HepG2 (cell line): ENCODE data around the gene CD200. TPM values are rescaled to one million over a fixed set of nuclear protein-coding genes. Genes with fewer than 3 reads are reported as not detected.

Experiments
- ATAC-seq: fragments of 200-7000 bp; cut with Tn5 transposase; 3 replicates; pipeline ENCODE4 v1.9.1; 2020; ENCODE audit warnings: mild to moderate bottlenecking, moderate library complexity
- BruUV-seq: library from RNA; stranded (reverse); fragments of 400-500 nt; replicated peaks from 2 replicates; lab custom pipeline; 2021; lab: Mats Ljungman, UMichigan
- CTCF ChIA-PET: fragments of 300-600 bp; formaldehyde crosslinking; extraction: SDS; loops from one replicate; lab custom pipeline; 2021; ENCODE audit warnings: low total read pairs, inconsistent platforms, low intra/inter-chr PET ratio; lab: Yijun Ruan, JAX
- POLR2A ChIA-PET: fragments of 350-600 bp; sonication (Branson Sonifier 250); formaldehyde crosslinking; loops from one replicate; lab custom pipeline; 2020; ENCODE audit warnings: antibody characterized with exemption, inconsistent platforms; lab: Yijun Ruan, JAX
- DNase-seq: peaks from one replicate; pipeline ENCODE4 v3.0.0-alpha.2; 2015; ENCODE audit warnings: low spot score
- FAIRE-seq: peaks from 3 replicates; lab custom pipeline; 2011; peaks lifted over from hg19 to GRCh38; lab: Jason Lieb, UNC
- H2AFZ ChIP-seq: one replicate; pipeline ENCODE4 v1.6.1; 2011; ENCODE audit warnings: low read length, inconsistent platforms
- H3K27ac ChIP-seq: fragments of 300-600 bp; 3 replicates; pipeline ENCODE4 v1.8.0; 2011; ENCODE audit warnings: mixed run types, mild to moderate bottlenecking, mixed read lengths, low read length, inconsistent platforms; ENCODE audit not compliant: insufficient read depth; ENCODE audit errors: extremely low read length
- H3K27me3 ChIP-seq, 2 experiments: fragments of 200-600 bp in 1 of 2; 2 replicates in 1 of 2; 3 replicates in 1 of 2; pipeline versions ENCODE4 v1.6.0 to v1.8.0; 2011; ENCODE audit warnings: low read length in 2 of 2, mild to moderate bottlenecking in 2 of 2, moderate library complexity in 2 of 2, inconsistent platforms in 1 of 2; ENCODE audit not compliant: insufficient read depth in 2 of 2, control insufficient read depth in 1 of 2
- H3K36me3 ChIP-seq, 2 experiments: fragments of 200-600 bp in 1 of 2; replicated peaks in 1 of 2; 2 replicates in 1 of 2; 3 replicates in 1 of 2; pipeline versions ENCODE4 v1.5.1 to v1.8.0; 2011; ENCODE audit warnings: low read length in 2 of 2, inconsistent platforms in 1 of 2; ENCODE audit not compliant: insufficient read depth in 2 of 2, control insufficient read depth in 1 of 2
- H3K4me1 ChIP-seq: 2 replicates; pipeline ENCODE4 v1.5.1; 2012; ENCODE audit warnings: low read length, inconsistent platforms; ENCODE audit not compliant: insufficient read depth
- H3K4me2 ChIP-seq: 2 replicates; pipeline ENCODE4 v1.6.0; 2011; ENCODE audit warnings: low read depth, low read length, inconsistent platforms
- H3K4me3 ChIP-seq, 3 experiments: fragments of 200-600 bp in 1 of 3; sonication (generic), shearing (Covaris generic) in 1 of 3; replicated peaks in 1 of 3; 2 replicates each; pipeline ENCODE4 v1.5.1; 2011 to 2016; ENCODE audit warnings: low read length in 3 of 3, inconsistent platforms in 2 of 3, low read depth in 2 of 3, mild to moderate bottlenecking in 2 of 3, control low read depth in 1 of 3, mixed read lengths in 1 of 3; ENCODE audit not compliant: insufficient read depth in 1 of 3
- H3K79me2 ChIP-seq: one replicate; pipeline ENCODE4 v1.6.1; 2011; ENCODE audit warnings: low read length, inconsistent platforms; ENCODE audit not compliant: insufficient read depth
- H3K9ac ChIP-seq: 2 replicates; pipeline ENCODE4 v1.6.0; 2011; ENCODE audit warnings: mild to moderate bottlenecking, low read depth, low read length, inconsistent platforms; ENCODE audit not compliant: insufficient read depth
- H3K9me3 ChIP-seq: 2 replicates; pipeline ENCODE4 v1.5.1; 2012; ENCODE audit warnings: mild to moderate bottlenecking, low read length
- H4K20me1 ChIP-seq: 2 replicates; pipeline ENCODE4 v1.6.0; 2011; ENCODE audit warnings: inconsistent platforms, mild to moderate bottlenecking, low read length, moderate library complexity; ENCODE audit not compliant: insufficient read depth
- GATAD1 ChIP-seq: IDR thresholded peaks from 2 replicates; pipeline ENCODE4 v1.6.1; 2016; ENCODE audit warnings: missing genetic modification reagents, missing compliant biosample characterization
- HNRNPLL ChIP-seq: fragments of 200-400 bp; formaldehyde crosslinking; IDR thresholded peaks from 2 replicates; pipeline ENCODE4 v1.6.1; 2017; ENCODE audit warnings: mild to moderate bottlenecking, low read depth, low read length; ENCODE audit not compliant: poor library complexity, severe bottlenecking
- KLF12 ChIP-seq: sonication (generic); formaldehyde crosslinking; IDR thresholded peaks from 2 replicates; pipeline ENCODE4 v1.4.0; 2020; ENCODE audit warnings: missing genetic modification reagents, borderline replicate concordance
- NR2F6 ChIP-seq, 2 experiments: IDR thresholded peaks; 2 replicates each; pipeline ENCODE4 v1.6.1; 2016; ENCODE audit warnings: antibody characterized with exemption in 1 of 2, mild to moderate bottlenecking in 1 of 2
- PAF1 ChIP-seq: IDR thresholded peaks from 2 replicates; pipeline ENCODE4 v1.6.1; 2016; ENCODE audit warnings: missing genetic modification reagents, missing compliant biosample characterization
- SCMH1 ChIP-seq: sonication (generic); formaldehyde crosslinking; IDR thresholded peaks from 2 replicates; pipeline ENCODE4 v1.9.0; 2021; ENCODE audit warnings: missing genetic modification reagents, mild to moderate bottlenecking, borderline replicate concordance
- SNAI1 ChIP-seq: sonication (generic); formaldehyde crosslinking; IDR thresholded peaks from 2 replicates; pipeline ENCODE4 v1.5.0; 2020; ENCODE audit warnings: mild to moderate bottlenecking, missing genetic modification reagents, borderline replicate concordance
- TCF7 ChIP-seq: sonication (generic); IDR thresholded peaks from 2 replicates; pipeline ENCODE4 v1.6.1; 2016; ENCODE audit warnings: antibody characterized with exemption, low read depth
- ZKSCAN1 ChIP-seq: fragments of 150-350 bp; IDR thresholded peaks from 2 replicates; pipeline ENCODE4 v1.6.1; 2014; ENCODE audit warnings: low read length
- ZNF326 ChIP-seq: sonication (generic); formaldehyde crosslinking; IDR thresholded peaks from 2 replicates; pipeline ENCODE4 v1.4.0; 2020; ENCODE audit warnings: missing genetic modification reagents, borderline replicate concordance
- ZNF343 ChIP-seq: sonication (generic); formaldehyde crosslinking; IDR thresholded peaks from 2 replicates; pipeline ENCODE4 v1.4.0; 2020; ENCODE audit warnings: mild to moderate bottlenecking, missing genetic modification reagents
- ZNF432 ChIP-seq: sonication (generic); formaldehyde crosslinking; IDR thresholded peaks from 2 replicates; pipeline ENCODE4 v1.5.0; 2020; ENCODE audit warnings: missing genetic modification reagents, mild to moderate bottlenecking, borderline replicate concordance
- ZNF567 ChIP-seq: sonication (generic); formaldehyde crosslinking; IDR thresholded peaks from 2 replicates; pipeline ENCODE4 v1.8.1; 2023; ENCODE audit warnings: mild to moderate bottlenecking, missing genetic modification reagents, borderline replicate concordance
- ZNF598 ChIP-seq: sonication (generic); formaldehyde crosslinking; IDR thresholded peaks from 2 replicates; pipeline ENCODE4 v1.5.1; 2020; ENCODE audit warnings: mild to moderate bottlenecking, missing genetic modification reagents, borderline replicate concordance
- ZNF75D ChIP-seq: sonication (generic); formaldehyde crosslinking; IDR thresholded peaks from 2 replicates; pipeline ENCODE4 v1.8.1; 2023; ENCODE audit warnings: missing genetic modification reagents, mild to moderate bottlenecking, borderline replicate concordance
- ZSCAN29 ChIP-seq: sonication (generic); formaldehyde crosslinking; conservative IDR thresholded peaks from 2 replicates; pipeline ENCODE4 v1.4.0; 2020; ENCODE audit warnings: mild to moderate bottlenecking, missing genetic modification reagents
- WGBS: methylation state at CpG from one replicate; pipeline ENCODE4 v1.1.6; 2017; ENCODE audit warnings: low lambda C conversion rate; 5-methylcytosine and 5-hydroxymethylcytosine counted together
- in situ Hi-C: cut with HindIII; loops from 2 replicates; pipeline ENCODE4 v1.10.0; 2017; ENCODE audit warnings: low pct_unique_long_range_greater_than_20kb; ENCODE audit not compliant: extremely low pct_ligation_motif_present
- intact Hi-C: fragments of 100-400 bp; cut with micrococcal nuclease; formaldehyde crosslinking; loops from one replicate; pipeline ENCODE4 v1.10.0; 2022; ENCODE audit not compliant: unreplicated experiment
- polyA plus RNA-seq, 8 experiments: library from polyadenylated mRNA; depleted of rRNA in 3 of 8; stranded (reverse) in 7 of 8; unstranded in 1 of 8; fragments of >200 nt; fragmentation: Illumina TruSeq in 4 of 8; extraction: Trizol in 4 of 8; gene quantifications; 2 replicates each; pipeline versions ENCODE4 v1.2.1 to v1.2.3, GENCODE V29; 2011 to 2016; ENCODE audit warnings: low read depth in 4 of 8, missing spikeins in 1 of 8, mixed read lengths in 1 of 8; ENCODE audit not compliant: insufficient read depth in 1 of 8
- total RNA-seq, 5 experiments: library from RNA; depleted of rRNA; stranded (reverse); fragments of >200 nt; fragmentation: Illumina TruSeq; extraction: Trizol; gene quantifications; 2 replicates each; pipeline ENCODE4 v1.2.3, GENCODE V29; 2016; ENCODE audit warnings: low read depth in 1 of 5
- TF ChIP-seq, protein P1 (sequence below): IDR thresholded peaks from 2 replicates; pipeline ENCODE4 v1.6.1; 2018; ENCODE audit warnings: missing genetic modification reagents, mild to moderate bottlenecking, missing compliant biosample characterization
- TF ChIP-seq, protein P2 (sequence below): sonication (generic); formaldehyde crosslinking; IDR thresholded peaks from 2 replicates; pipeline ENCODE4 v1.4.0; 2020; ENCODE audit warnings: low read depth, mild to moderate bottlenecking, missing genetic modification reagents

Gene CD200
- total and polyA plus RNA-seq, 2 of the 13 experiments (the other 11 are each of a cell fraction or from before 2014, with no cell fraction given): not detected

- Histone ChIP-seq H3K4me3 (no peak overlapping the region), H2AFZ (no peak overlapping the region), H3K27ac (no peak overlapping the region), H3K4me2 (no peak overlapping the region), H3K36me3 (no peaks in the 10 kb centered on the region), H3K9me3 (no peaks in the 10 kb centered on the region), H3K27me3 (no peaks in the 10 kb centered on the region), H3K4me1 (no peaks in the 10 kb centered on the region), H4K20me1 (no peaks in the 10 kb centered on the region), H3K79me2 (no peaks in the 10 kb centered on the region), H3K9ac (no peak overlapping the region)
- POLR2A ChIA-PET: no interaction called here
- no peak for FAIRE-seq
- no TSS peak for BruUV-seq
- CTCF ChIA-PET: no interaction called here
- no peak for DNase-seq
- no peak for ATAC-seq
- TF ChIP-seq SNAI1 (no peak), SCMH1 (CRISPR knock-in tag) (no peak)
- in situ Hi-C loops (no loop called here), intact Hi-C loops (no loop called here)
- WGBS: 1% methylated on average over 2 of the region's 2 CpGs
Measured at GRCh38 chr3:112314649-112315048, 18.3 kb upstream of the CD200 start.

- ChIA-PET POLR2A (no interaction called here), CTCF (no interaction called here)
- FAIRE-seq (no peak), ATAC-seq (no peak), DNase-seq (no peak)
- H3K4me3 ChIP-seq: no peak overlapping the region
- in situ Hi-C loops: no loop called here
- no peak overlapping the region for H3K9ac ChIP-seq
- WGBS: 0% methylated on average over 1 of the region's 1 CpG
- BruUV-seq: no TSS peak
- H3K4me1 ChIP-seq: no peaks in the 10 kb centered on the region
- intact Hi-C loops: no loop called here
- no peaks in the 10 kb centered on the region for H3K27me3 ChIP-seq
- no peak overlapping the region for H3K4me2 ChIP-seq
- no peaks in the 10 kb centered on the region for H3K9me3 ChIP-seq
- no peak overlapping the region for H3K27ac ChIP-seq
- no peaks in the 10 kb centered on the region for H4K20me1 ChIP-seq
- no peak overlapping the region for H2AFZ ChIP-seq
- no peaks in the 10 kb centered on the region for H3K36me3 ChIP-seq
- H3K79me2 ChIP-seq: no peaks in the 10 kb centered on the region
- TF ChIP-seq NR2F6 (IDR thresholded peaks at IDR 0.05) (no peak), NR2F6 (CRISPR knock-in tag; IDR thresholded peaks at IDR 0.05) (no peak), KLF12 (CRISPR knock-in tag) (no peak), ZNF567 (CRISPR knock-in tag) (no peak), TCF7 (no peak), ZSCAN29 (CRISPR knock-in tag) (no peak), ZNF326 (CRISPR knock-in tag) (no peak), ZNF598 (no peak), ZNF432 (no peak), PAF1 (CRISPR knock-in tag) (no peak), HNRNPLL (no peak), ZKSCAN1 (no peak), ZNF75D (CRISPR knock-in tag) (no peak), GATAD1 (CRISPR knock-in tag) (no peak), ZNF343 (no peak)
- TF ChIP-seq, protein P1, sequence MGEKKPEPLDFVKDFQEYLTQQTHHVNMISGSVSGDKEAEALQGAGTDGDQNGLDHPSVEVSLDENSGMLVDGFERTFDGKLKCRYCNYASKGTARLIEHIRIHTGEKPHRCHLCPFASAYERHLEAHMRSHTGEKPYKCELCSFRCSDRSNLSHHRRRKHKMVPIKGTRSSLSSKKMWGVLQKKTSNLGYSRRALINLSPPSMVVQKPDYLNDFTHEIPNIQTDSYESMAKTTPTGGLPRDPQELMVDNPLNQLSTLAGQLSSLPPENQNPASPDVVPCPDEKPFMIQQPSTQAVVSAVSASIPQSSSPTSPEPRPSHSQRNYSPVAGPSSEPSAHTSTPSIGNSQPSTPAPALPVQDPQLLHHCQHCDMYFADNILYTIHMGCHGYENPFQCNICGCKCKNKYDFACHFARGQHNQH (CRISPR knock-in tag): no peak
- TF ChIP-seq, protein P2, sequence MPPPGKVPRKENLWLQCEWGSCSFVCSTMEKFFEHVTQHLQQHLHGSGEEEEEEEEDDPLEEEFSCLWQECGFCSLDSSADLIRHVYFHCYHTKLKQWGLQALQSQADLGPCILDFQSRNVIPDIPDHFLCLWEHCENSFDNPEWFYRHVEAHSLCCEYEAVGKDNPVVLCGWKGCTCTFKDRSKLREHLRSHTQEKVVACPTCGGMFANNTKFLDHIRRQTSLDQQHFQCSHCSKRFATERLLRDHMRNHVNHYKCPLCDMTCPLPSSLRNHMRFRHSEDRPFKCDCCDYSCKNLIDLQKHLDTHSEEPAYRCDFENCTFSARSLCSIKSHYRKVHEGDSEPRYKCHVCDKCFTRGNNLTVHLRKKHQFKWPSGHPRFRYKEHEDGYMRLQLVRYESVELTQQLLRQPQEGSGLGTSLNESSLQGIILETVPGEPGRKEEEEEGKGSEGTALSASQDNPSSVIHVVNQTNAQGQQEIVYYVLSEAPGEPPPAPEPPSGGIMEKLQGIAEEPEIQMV (CRISPR knock-in tag): no peak
Measured at GRCh38 chr3:112315791-112316190, 17.2 kb upstream of the CD200 start.
